GM10248 (cell line): ENCODE measurements around the gene ELMO3.
A peak's percentile ranks its signal among the peaks of the same experiment; 100 is the strongest.

Source experiments
- CTCF ChIA-PET: fragments of 300-600 bp; sonication (Branson Sonifier 250); formaldehyde crosslinking; extraction: SDS; loops from one replicate; lab custom pipeline; 2021; ENCODE audit warnings: antibody characterized with exemption; lab: Yijun Ruan, JAX
- POLR2A ChIA-PET: fragments of 350-650 bp; sonication (Branson Sonifier 250); formaldehyde crosslinking; extraction: SDS; loops from one replicate; lab custom pipeline; 2020; ENCODE audit warnings: antibody characterized with exemption; lab: Yijun Ruan, JAX
- DNase-seq: peaks from one replicate; pipeline ENCODE4 v3.0.0; 2012; ENCODE audit errors: extremely low spot score
- CTCF ChIP-seq: IDR thresholded peaks from 2 replicates; pipeline ENCODE4 v1.5.1; 2012; ENCODE audit warnings: mild to moderate bottlenecking, low read depth; ENCODE audit errors: extremely low read depth, missing control alignments, control extremely low read depth

Gene ELMO3

GRCh38 chr16:67190448-67191399 is 8.2 kb upstream of the ELMO3 start:
- no peak for TF ChIP-seq CTCF
- ChIA-PET CTCF (interaction anchor here (1.1 to 2.8 kb wide), 6 partner anchors 15 to 175 kb away, joined by 3 to 17 read pairs (median 4); partner anchors contain the start of gene NOL3), POLR2A (no interaction called here)
- DNase-seq = no peak

GRCh38 chr16:67191411-67191994 is 7.4 kb upstream of the ELMO3 start:
- ChIA-PET POLR2A (no interaction called here), CTCF (interaction anchor here (0.8 to 1.7 kb wide), 3 partner anchors 21 to 174 kb away, joined by 3 to 6 read pairs (median 3); partner anchors contain the start of gene NOL3)
- TF ChIP-seq CTCF = no peak
- no peak for DNase-seq

GRCh38 chr16:67191995-67192681 is 6.8 kb upstream of the ELMO3 start, which contains the start of gene E2F4:
TSS of gene E2F4 (plus strand) at chr16:67192155. CDS start at chr16:67192228, 73 bp downstream.
- no peak for TF ChIP-seq CTCF
- ChIA-PET CTCF (interaction anchor here (0.8 to 1.9 kb wide), 7 partner anchors 14 to 37 kb away, joined by 3 to 7 read pairs (median 3); partner anchors contain the start of genes FBXL8, NOL3 and TRADD), POLR2A (interaction anchor here (0.6 to 0.7 kb wide), 3 partner anchors 41 to 1715 kb away, joined by 3 to 4 read pairs (median 3); partner anchors contain the start of gene B3GNT9)
- peak; percentile 95 for DNase-seq

- CTCF ChIA-PET = interaction anchor here (0.8 to 1.9 kb wide), 6 partner anchors 13 to 38 kb away, joined by 3 to 7 read pairs (median 3); partner anchors contain the start of genes FBXL8, NOL3 and TRADD
- TF ChIP-seq CTCF = no peak
- POLR2A ChIA-PET = interaction anchor here (0.6 to 0.7 kb wide), 3 partner anchors 42 to 1714 kb away, joined by 3 to 4 read pairs (median 3); partner anchors contain the start of gene B3GNT9
- no peak for DNase-seq
Observed at GRCh38 chr16:67192781-67193361, 6.1 kb upstream of the ELMO3 start.

- DNase-seq = no peak
- no peak for TF ChIP-seq CTCF
- CTCF ChIA-PET = interaction anchor here (1.5 to 2.6 kb wide), 4 partner anchors 9 to 38 kb away, joined by 4 to 10 read pairs (median 8); partner anchors contain the start of gene TMEM208
- POLR2A ChIA-PET = interaction anchor here (0.6 kb wide), 1 partner anchor 242 kb away, joined by 5 read pairs; no protein-coding TSS in a partner anchor
Observed at GRCh38 chr16:67193536-67193935, 5.4 kb upstream of the ELMO3 start.
